ENCODE data around the gene SARDH.

DNA sequence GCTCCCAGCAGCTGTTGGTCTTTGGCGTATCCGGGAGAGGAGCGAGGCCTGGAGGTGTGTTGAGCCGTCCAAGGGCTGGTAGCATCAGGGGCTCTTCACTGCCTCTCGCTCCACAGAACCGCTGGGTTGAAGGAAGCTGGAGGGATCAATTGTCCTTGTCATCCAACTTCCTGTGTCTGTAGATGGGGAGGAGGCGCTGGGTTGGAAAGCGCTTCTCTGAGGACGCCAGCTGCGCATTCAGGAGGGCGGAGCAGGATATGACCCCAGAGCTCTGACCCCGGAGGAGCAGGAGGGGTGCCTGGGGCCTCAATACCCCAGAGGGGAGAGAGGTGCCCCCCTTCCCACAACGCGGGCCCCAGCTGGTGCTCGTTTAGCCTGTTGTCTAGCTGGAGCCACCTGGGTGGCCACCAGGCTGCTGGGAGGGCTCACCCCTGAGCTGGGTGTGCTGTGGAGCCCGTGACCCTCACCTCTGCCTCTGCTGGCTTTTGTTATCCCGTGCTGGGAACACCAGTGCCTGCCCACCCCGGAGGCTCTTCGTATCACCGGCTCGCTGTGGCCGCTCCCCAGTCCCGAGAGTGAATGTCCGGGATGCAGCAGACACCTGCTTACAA lies 104.0 kb downstream of the SARDH start:
- TF ChIP-seq, protein P1, sequence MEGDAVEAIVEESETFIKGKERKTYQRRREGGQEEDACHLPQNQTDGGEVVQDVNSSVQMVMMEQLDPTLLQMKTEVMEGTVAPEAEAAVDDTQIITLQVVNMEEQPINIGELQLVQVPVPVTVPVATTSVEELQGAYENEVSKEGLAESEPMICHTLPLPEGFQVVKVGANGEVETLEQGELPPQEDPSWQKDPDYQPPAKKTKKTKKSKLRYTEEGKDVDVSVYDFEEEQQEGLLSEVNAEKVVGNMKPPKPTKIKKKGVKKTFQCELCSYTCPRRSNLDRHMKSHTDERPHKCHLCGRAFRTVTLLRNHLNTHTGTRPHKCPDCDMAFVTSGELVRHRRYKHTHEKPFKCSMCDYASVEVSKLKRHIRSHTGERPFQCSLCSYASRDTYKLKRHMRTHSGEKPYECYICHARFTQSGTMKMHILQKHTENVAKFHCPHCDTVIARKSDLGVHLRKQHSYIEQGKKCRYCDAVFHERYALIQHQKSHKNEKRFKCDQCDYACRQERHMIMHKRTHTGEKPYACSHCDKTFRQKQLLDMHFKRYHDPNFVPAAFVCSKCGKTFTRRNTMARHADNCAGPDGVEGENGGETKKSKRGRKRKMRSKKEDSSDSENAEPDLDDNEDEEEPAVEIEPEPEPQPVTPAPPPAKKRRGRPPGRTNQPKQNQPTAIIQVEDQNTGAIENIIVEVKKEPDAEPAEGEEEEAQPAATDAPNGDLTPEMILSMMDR (IDR thresholded peaks at IDR 0.05), result no peak
- no peak for TF ChIP-seq EZH2 (IDR thresholded peaks at IDR 0.05; ENCODE audit: borderline replicate concordance, insufficient read depth, low read depth, low read length, poor library complexity, severe bottlenecking)
